Measurements from ENCODE around the gene ZMYM3. TPM values are rescaled to one million over a fixed set of nuclear protein-coding genes. Genes with fewer than 3 reads are reported as not detected.

ZMYM3 gene
- total RNA-seq, 4 donors from 2014 or later = 12.4 to 17.5 (median 15.0) TPM

DNA sequence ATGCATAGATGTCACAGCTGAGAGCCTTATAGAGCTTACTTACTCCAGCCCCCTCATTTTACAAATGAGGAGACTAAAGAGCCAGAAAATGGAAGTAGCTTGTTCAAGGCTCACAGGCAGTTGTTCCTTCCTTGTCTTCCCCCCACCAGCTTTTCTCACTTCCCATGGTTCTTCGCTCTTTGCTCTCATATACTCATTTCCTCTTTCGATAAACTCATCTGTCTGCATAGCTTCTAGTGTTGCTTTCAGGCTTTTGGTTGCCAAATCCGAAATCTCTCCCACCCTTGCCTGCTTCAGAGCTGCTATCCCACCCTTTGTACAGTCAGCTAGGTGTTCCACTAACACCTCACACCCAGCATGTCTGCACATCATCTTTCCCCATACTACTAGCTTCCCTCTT lies 55.9 kb downstream of the ZMYM3 start:
- DNase-seq (ENCODE audit: low spot score in 2 of 2) = no peak
- TF ChIP-seq POLR2A (IDR thresholded peaks at IDR 0.05) = no peak
- TF ChIP-seq CTCF (IDR thresholded peaks at IDR 0.05) = no peak
- H3K4me3 ChIP-seq (ENCODE audit: low read depth, poor library complexity, severe bottlenecking) = no peak overlapping the region
- WGBS, 2 donors = 48 to 69% methylated on average over 3 of the region's 3 CpGs
- intact Hi-C loops (cut with DNase I; ENCODE audit: low total_unique reads) = no loop called here

DNA sequence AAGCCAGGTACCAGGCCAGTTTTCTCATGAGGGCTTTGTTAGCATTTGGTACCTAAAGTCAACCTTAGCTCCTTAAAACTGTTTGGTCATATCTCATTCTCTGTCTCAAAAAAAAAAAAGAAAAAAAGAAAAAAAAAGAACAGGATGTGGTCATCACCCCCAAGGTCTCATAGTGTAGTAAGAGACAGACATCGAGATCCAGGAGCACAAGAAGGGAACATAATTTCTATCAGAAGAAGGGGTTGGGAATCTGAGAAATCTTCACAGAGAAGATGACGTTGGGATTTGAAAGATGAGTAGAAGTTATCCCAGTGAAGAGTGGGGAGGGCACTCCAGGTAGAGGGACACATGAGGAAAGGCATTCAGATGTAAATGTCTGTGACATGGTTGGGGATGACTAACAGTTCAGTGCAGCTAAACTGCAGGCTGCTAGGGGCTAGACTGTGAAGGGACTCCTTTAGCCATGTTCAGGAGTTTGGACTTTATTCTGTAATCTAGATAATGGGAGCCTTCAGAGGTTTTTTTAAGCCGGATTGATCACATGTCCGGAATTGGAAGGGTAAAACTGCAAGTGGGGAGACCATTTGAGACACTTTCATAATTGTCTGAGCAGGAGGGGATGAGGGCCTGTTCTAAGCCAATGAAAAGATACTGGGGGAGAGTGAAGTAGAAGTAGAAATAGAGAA lies 57.8 kb downstream of the ZMYM3 start:
- DNase-seq (ENCODE audit: low spot score in 2 of 2) = no peak
- WGBS, 2 donors = 60 to 70% methylated on average over 4 of the region's 4 CpGs
- TF ChIP-seq CTCF (IDR thresholded peaks at IDR 0.05) (no peak), POLR2A (IDR thresholded peaks at IDR 0.05) (no peak)
- intact Hi-C loops (cut with DNase I; ENCODE audit: low total_unique reads) = no loop called here
- H3K4me3 ChIP-seq (ENCODE audit: low read depth, poor library complexity, severe bottlenecking) = no peak overlapping the region

GRCh38 chrX:71191248-71191647 lies 62.7 kb downstream of the ZMYM3 start:
- no peak for DNase-seq (ENCODE audit: low spot score in 2 of 2)
- intact Hi-C loops (cut with DNase I; ENCODE audit: low total_unique reads) = no loop called here
- no peak overlapping the region for H3K4me3 ChIP-seq (ENCODE audit: low read depth, poor library complexity, severe bottlenecking)
- TF ChIP-seq CTCF (IDR thresholded peaks at IDR 0.05) (no peak), POLR2A (IDR thresholded peaks at IDR 0.05) (no peak)

Other genes with a start within 250 kb of the ZMYM3 start
- 100 to 1,000 TPM in 1 of 4 donors, 10 to 100 TPM in 3; 55.0 to 102 (median 70.4) TPM for gene SNX12, start 185.8 kb downstream of the ZMYM3 start, total RNA-seq
- 10 to 100 TPM; 17.7 to 29.9 (median 23.3) TPM for gene FOXO4, start 158.3 kb downstream of the ZMYM3 start, total RNA-seq
- gene CXorf65, start 147.4 kb downstream of the ZMYM3 start, total RNA-seq = 1 to 10 TPM in 1 of 4 donors, not detected in 3; 1.9 TPM
- gene IL2RG, start 142.6 kb downstream of the ZMYM3 start, total RNA-seq = 10 to 100 TPM in 2 of 4 donors, 1 to 10 TPM in 2; 7.0 to 19.8 (median 10.6) TPM
- gene MED12, start 135.5 kb downstream of the ZMYM3 start, total RNA-seq = 10 to 100 TPM; 27.3 to 42.9 (median 31.7) TPM
- under 1 TPM; 0.21 to 0.52 (median 0.43) TPM for gene NLGN3, start 109.3 kb downstream of the ZMYM3 start, total RNA-seq
- gene GJB1, start 30.9 kb downstream of the ZMYM3 start, total RNA-seq = 1 to 10 TPM in 2 of 4 donors, under 1 TPM in 2; 0.19 to 2.4 (median 1.5) TPM
- 100 to 1,000 TPM; 166 to 216 (median 191) TPM for gene NONO, start 29.5 kb upstream of the ZMYM3 start, total RNA-seq
- 1 to 10 TPM in 1 of 4 donors, under 1 TPM in 2, not detected in 1; 0.16 to 1.9 (median 0.21) TPM for gene ITGB1BP2, start 47.6 kb upstream of the ZMYM3 start, total RNA-seq
- gene TAF1, start 112.2 kb upstream of the ZMYM3 start, total RNA-seq = 10 to 100 TPM; 34.3 to 44.9 (median 38.2) TPM

Data from lower leg skin (tissue), 4 donors.